Neural progenitor cell (in vitro differentiated cells): ENCODE data around the gene MTA2. TPM values are rescaled to one million over a fixed set of nuclear protein-coding genes. Genes with fewer than 3 reads are reported as not detected.

Source experiments
- DNase-seq: peaks from one replicate; pipeline ENCODE4 v3.0.0-alpha.2; 2016; ENCODE audit warnings: low spot score
- H2AFZ ChIP-seq: fragments of 200-600 bp; sonication (generic); replicated peaks from 2 replicates; pipeline ENCODE4 v1.6.1; 2016; ENCODE audit warnings: antibody characterized with exemption
- H3F3A ChIP-seq: fragments of 200-600 bp; sonication (generic); 2 replicates; pipeline ENCODE4 v1.6.1; 2016; ENCODE audit warnings: antibody characterized with exemption, low read depth
- H3K27ac ChIP-seq: fragments of 200-600 bp; sonication (generic); 2 replicates; pipeline ENCODE4 v1.5.1; 2016; ENCODE audit warnings: mild to moderate bottlenecking
- H3K27me3 ChIP-seq: fragments of 200-600 bp; sonication (generic); 2 replicates; pipeline ENCODE4 v1.6.1; 2016; ENCODE audit warnings: mild to moderate bottlenecking, moderate library complexity
- H3K36me3 ChIP-seq: fragments of 200-600 bp; sonication (generic); 2 replicates; pipeline ENCODE4 v1.5.1; 2016
- H3K4me1 ChIP-seq: fragments of 200-600 bp; sonication (generic); 2 replicates; pipeline ENCODE4 v1.6.1; 2016; ENCODE audit warnings: mixed run types
- H3K4me2 ChIP-seq: fragments of 200-600 bp; sonication (generic); 2 replicates; pipeline ENCODE4 v1.6.1; 2016
- H3K4me3 ChIP-seq: fragments of 200-600 bp; sonication (generic); 2 replicates; pipeline ENCODE4 v1.5.1; 2016
- H3K79me2 ChIP-seq: fragments of 200-600 bp; sonication (generic); 2 replicates; pipeline ENCODE4 v1.6.1; 2016; ENCODE audit warnings: low read depth
- H3K9ac ChIP-seq: fragments of 200-600 bp; sonication (generic); 2 replicates; pipeline ENCODE4 v1.6.1; 2016
- H3K9me3 ChIP-seq: fragments of 200-600 bp; sonication (generic); 2 replicates; pipeline ENCODE4 v1.5.1; 2016; ENCODE audit warnings: low read depth
- H4K20me1 ChIP-seq: fragments of 200-600 bp; sonication (generic); 2 replicates; pipeline ENCODE4 v1.6.1; 2016; ENCODE audit warnings: low read depth
- H3K27ac Mint-ChIP-seq: 3 replicates; pipeline ENCODE4 v1.8.0; 2021; ENCODE audit warnings: mixed read lengths
- H3K27me3 Mint-ChIP-seq: 2 replicates; pipeline ENCODE4 v1.8.0; 2022; ENCODE audit warnings: low read depth, mild to moderate bottlenecking, inconsistent platforms, moderate library complexity, mixed read lengths; ENCODE audit not compliant: insufficient read depth
- H3K36me3 Mint-ChIP-seq: 3 replicates; pipeline ENCODE4 v1.8.0; 2021; ENCODE audit warnings: mixed read lengths
- H3K4me1 Mint-ChIP-seq: 3 replicates; pipeline ENCODE4 v1.8.0; 2021; ENCODE audit warnings: mixed read lengths
- H3K4me3 Mint-ChIP-seq: 3 replicates; pipeline ENCODE4 v1.8.0; 2021; ENCODE audit warnings: mild to moderate bottlenecking, moderate library complexity, mixed read lengths
- H3K9me3 Mint-ChIP-seq: 3 replicates; pipeline ENCODE4 v1.8.0; 2020; ENCODE audit warnings: mixed read lengths
- CTCF ChIP-seq: fragments of 200-600 bp; sonication (generic); IDR thresholded peaks from 2 replicates; pipeline ENCODE4 v1.5.1; 2017; ENCODE audit warnings: antibody characterized with exemption, mild to moderate bottlenecking
- EZH2 ChIP-seq: fragments of 200-600 bp; sonication (generic); IDR thresholded peaks from 2 replicates; pipeline ENCODE4 v1.6.1; 2017; ENCODE audit warnings: antibody characterized with exemption, mild to moderate bottlenecking, moderate library complexity
- EZH2phosphoT487 ChIP-seq: fragments of 200-600 bp; sonication (generic); IDR thresholded peaks from 2 replicates; pipeline ENCODE4 v1.6.1; 2017; ENCODE audit warnings: antibody characterized with exemption
- total RNA-seq: library from RNA; depleted of rRNA; stranded (reverse); fragments of >200 nt; gene quantifications from 2 replicates; pipeline ENCODE4 v1.2.3, GENCODE V29; 2015; ENCODE audit warnings: low replicate concordance

Gene MTA2
- total RNA-seq, 1 donor from 2014 or later, result 108 TPM

GRCh38 chr11:62612366-62613290 is 11.0 kb upstream of the MTA2 start, which contains the start of the genes EML3 and ROM1:
TSS of gene EML3 (minus strand) at chr11:62612775. CDS start at chr11:62612457, 318 bp downstream.
TSS of gene ROM1 (plus strand) at chr11:62613257. CDS start at chr11:62613282, 25 bp downstream.
- Mint-ChIP-seq H3K27ac (peak within 1 kb of the TSS; percentile 95), H3K9me3 (no peaks in the 10 kb centered on the region), H3K4me1 (peaks cover 27% of the 10 kb centered on the region), H3K36me3 (peaks cover 5% of the 10 kb centered on the region), H3K4me3 (peak within 1 kb of the TSS; percentile 94), H3K27me3 (peaks cover 4% of the 10 kb centered on the region)
- peak within 1 kb of the TSS; percentile 81 for H3K4me2 ChIP-seq
- peak within 1 kb of the TSS; percentile 82 for H2AFZ ChIP-seq
- peak; percentile 97 for DNase-seq
- TF ChIP-seq EZH2phosphoT487, result no peak
- TF ChIP-seq CTCF, result peak; percentile 99
- no peaks in the 10 kb centered on the region for H3K9me3 ChIP-seq
- H3K4me3 ChIP-seq, result peak within 1 kb of the TSS; percentile 94
- peaks cover 20% of the 10 kb centered on the region for H3F3A ChIP-seq
- H3K27ac ChIP-seq, result no peak within 1 kb of the TSS
- H4K20me1 ChIP-seq, result no peaks in the 10 kb centered on the region
- H3K27me3 ChIP-seq, result peaks cover 13% of the 10 kb centered on the region
- peak within 1 kb of the TSS; percentile 52 for H3K9ac ChIP-seq
- H3K79me2 ChIP-seq, result no peaks in the 10 kb centered on the region
- peaks cover 7% of the 10 kb centered on the region for H3K4me1 ChIP-seq
- no peaks in the 10 kb centered on the region for H3K36me3 ChIP-seq

GRCh38 chr11:62611705-62612365 is 10.2 kb upstream of the MTA2 start:
- peak overlapping the region; percentile 81 for H3K4me2 ChIP-seq
- H3K27me3 ChIP-seq, result peaks cover 13% of the 10 kb centered on the region
- H3K36me3 Mint-ChIP-seq, result peaks cover 7% of the 10 kb centered on the region
- peak overlapping the region; percentile 82 for H2AFZ ChIP-seq
- no peaks in the 10 kb centered on the region for H3K9me3 ChIP-seq
- H4K20me1 ChIP-seq, result no peaks in the 10 kb centered on the region
- TF ChIP-seq CTCF, result no peak
- no peak for TF ChIP-seq EZH2phosphoT487
- TF ChIP-seq EZH2, result no peak
- peak overlapping the region; percentile 52 for H3K9ac ChIP-seq
- peaks cover 7% of the 10 kb centered on the region for H3K4me1 ChIP-seq
- peak; percentile 60 for DNase-seq
- H3K27me3 Mint-ChIP-seq, result peaks cover 4% of the 10 kb centered on the region
- no peaks in the 10 kb centered on the region for H3K9me3 Mint-ChIP-seq
- H3K36me3 ChIP-seq, result no peaks in the 10 kb centered on the region
- peaks cover 29% of the 10 kb centered on the region for H3K4me1 Mint-ChIP-seq
- H3K4me3 Mint-ChIP-seq, result peak overlapping the region; percentile 94
- H3K4me3 ChIP-seq, result peak overlapping the region; percentile 94
- H3F3A ChIP-seq, result peaks cover 20% of the 10 kb centered on the region
- H3K79me2 ChIP-seq, result no peaks in the 10 kb centered on the region
- H3K27ac Mint-ChIP-seq, result peak overlapping the region; percentile 91
- H3K27ac ChIP-seq, result no peak overlapping the region

GRCh38 chr11:62610814-62611704 is 9.4 kb upstream of the MTA2 start:
- Mint-ChIP-seq H3K4me1 (peaks cover 32% of the 10 kb centered on the region), H3K27me3 (peaks cover 4% of the 10 kb centered on the region), H3K36me3 (peaks cover 7% of the 10 kb centered on the region), H3K9me3 (no peaks in the 10 kb centered on the region), H3K4me3 (peak overlapping the region; percentile 94), H3K27ac (peak overlapping the region; percentile 91)
- H3K4me1 ChIP-seq, result peaks cover 7% of the 10 kb centered on the region
- peak overlapping the region; percentile 94 for H3K4me3 ChIP-seq
- H3K9me3 ChIP-seq, result no peaks in the 10 kb centered on the region
- H3K4me2 ChIP-seq, result peak overlapping the region; percentile 81
- TF ChIP-seq EZH2phosphoT487 (no peak), CTCF (no peak), EZH2 (no peak)
- H3K27me3 ChIP-seq, result peaks cover 13% of the 10 kb centered on the region
- H4K20me1 ChIP-seq, result no peaks in the 10 kb centered on the region
- peak overlapping the region; percentile 82 for H2AFZ ChIP-seq
- H3F3A ChIP-seq, result peaks cover 20% of the 10 kb centered on the region
- no peaks in the 10 kb centered on the region for H3K79me2 ChIP-seq
- no peak overlapping the region for H3K9ac ChIP-seq
- no peak overlapping the region for H3K27ac ChIP-seq
- no peak for DNase-seq
- H3K36me3 ChIP-seq, result no peaks in the 10 kb centered on the region
